ENCODE results near the gene OSBP2. TPM values are rescaled to one million over a fixed set of nuclear protein-coding genes. Genes with fewer than 3 reads are reported as not detected.
A peak's percentile ranks its signal among the peaks of the same experiment; 100 is the strongest.

OSBP2 gene
- total and polyA plus RNA-seq, 2 of the 13 experiments (the other 11 are each of a cell fraction or from before 2014, with no cell fraction given), result 5.0 to 7.7 TPM

DNA sequence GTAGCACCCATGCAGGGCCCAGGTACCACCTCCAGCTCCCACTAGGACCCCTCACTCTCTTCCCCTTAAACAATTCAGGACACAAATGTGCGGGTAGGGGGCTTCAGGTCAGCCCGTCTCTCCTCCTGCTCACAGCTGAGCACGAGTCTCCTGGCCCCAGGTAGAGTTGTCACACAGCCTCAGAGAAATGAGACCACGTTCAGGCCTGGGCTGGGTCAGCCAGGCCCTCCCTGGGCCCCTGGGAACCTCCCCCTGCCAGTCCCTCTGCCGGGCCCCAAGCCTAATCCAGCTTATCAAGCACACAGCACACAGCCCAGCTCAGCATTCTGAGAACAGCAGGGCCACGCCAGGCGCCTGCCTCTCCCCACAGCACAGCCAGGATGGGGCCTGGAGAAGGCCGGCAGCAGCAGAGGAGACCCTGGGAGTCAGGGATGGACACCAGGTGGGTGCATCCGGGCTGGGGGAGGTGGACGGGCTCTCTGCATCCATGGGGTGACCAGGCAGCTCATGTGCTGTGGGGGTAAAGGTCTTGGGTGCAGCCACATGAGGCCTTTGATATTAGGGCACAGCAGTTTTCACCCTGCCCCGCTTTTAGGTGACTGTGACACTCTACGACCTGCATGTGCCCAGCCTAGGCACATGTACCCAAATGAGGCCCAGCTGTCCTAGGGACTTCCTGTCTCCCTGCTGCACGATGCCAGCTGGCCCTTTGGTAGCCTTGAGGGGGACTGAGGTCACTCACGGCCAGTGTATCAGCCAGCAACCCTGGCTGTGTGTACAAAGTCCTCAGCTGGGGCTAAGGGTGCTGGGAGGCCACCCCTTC lies 186.9 kb downstream of the OSBP2 start (continued):
- TF ChIP-seq BRCA1 (CRISPR knock-in tag; IDR thresholded peaks at IDR 0.05), result no peak
- TF ChIP-seq PHF20 (CRISPR knock-in tag; IDR thresholded peaks at IDR 0.05), result no peak
- peak; percentile 64 for TF ChIP-seq GABPB1 (CRISPR knock-in tag; IDR thresholded peaks at IDR 0.05)
- no peak for TF ChIP-seq ZNF746 (CRISPR knock-in tag; IDR thresholded peaks at IDR 0.05)
- no peak for TF ChIP-seq WIZ (CRISPR knock-in tag; IDR thresholded peaks at IDR 0.05)
- no peak for TF ChIP-seq TP53 (CRISPR knock-in tag; conservative IDR thresholded peaks at IDR 0.05)
- no peak for TF ChIP-seq HMG20B (CRISPR knock-in tag; conservative IDR thresholded peaks at IDR 0.05)
- TF ChIP-seq, protein P1, sequence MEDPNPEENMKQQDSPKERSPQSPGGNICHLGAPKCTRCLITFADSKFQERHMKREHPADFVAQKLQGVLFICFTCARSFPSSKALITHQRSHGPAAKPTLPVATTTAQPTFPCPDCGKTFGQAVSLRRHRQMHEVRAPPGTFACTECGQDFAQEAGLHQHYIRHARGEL (CRISPR knock-in tag; IDR thresholded peaks at IDR 0.05), result no peak
- TF ChIP-seq GATAD1 (CRISPR knock-in tag; IDR thresholded peaks at IDR 0.05), result 0 out of 2 replicates have a peak, but pooled peaks have one; percentile 13
- TF ChIP-seq MAF1 (CRISPR knock-in tag; IDR thresholded peaks at IDR 0.05; ENCODE audit: borderline replicate concordance), result no peak
- TF ChIP-seq, protein P2, sequence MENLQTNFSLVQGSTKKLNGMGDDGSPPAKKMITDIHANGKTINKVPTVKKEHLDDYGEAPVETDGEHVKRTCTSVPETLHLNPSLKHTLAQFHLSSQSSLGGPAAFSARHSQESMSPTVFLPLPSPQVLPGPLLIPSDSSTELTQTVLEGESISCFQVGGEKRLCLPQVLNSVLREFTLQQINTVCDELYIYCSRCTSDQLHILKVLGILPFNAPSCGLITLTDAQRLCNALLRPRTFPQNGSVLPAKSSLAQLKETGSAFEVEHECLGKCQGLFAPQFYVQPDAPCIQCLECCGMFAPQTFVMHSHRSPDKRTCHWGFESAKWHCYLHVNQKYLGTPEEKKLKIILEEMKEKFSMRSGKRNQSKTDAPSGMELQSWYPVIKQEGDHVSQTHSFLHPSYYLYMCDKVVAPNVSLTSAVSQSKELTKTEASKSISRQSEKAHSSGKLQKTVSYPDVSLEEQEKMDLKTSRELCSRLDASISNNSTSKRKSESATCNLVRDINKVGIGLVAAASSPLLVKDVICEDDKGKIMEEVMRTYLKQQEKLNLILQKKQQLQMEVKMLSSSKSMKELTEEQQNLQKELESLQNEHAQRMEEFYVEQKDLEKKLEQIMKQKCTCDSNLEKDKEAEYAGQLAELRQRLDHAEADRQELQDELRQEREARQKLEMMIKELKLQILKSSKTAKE (CRISPR knock-in tag; IDR thresholded peaks at IDR 0.05; ENCODE audit: borderline replicate concordance), result no peak
- TF ChIP-seq, protein P3, sequence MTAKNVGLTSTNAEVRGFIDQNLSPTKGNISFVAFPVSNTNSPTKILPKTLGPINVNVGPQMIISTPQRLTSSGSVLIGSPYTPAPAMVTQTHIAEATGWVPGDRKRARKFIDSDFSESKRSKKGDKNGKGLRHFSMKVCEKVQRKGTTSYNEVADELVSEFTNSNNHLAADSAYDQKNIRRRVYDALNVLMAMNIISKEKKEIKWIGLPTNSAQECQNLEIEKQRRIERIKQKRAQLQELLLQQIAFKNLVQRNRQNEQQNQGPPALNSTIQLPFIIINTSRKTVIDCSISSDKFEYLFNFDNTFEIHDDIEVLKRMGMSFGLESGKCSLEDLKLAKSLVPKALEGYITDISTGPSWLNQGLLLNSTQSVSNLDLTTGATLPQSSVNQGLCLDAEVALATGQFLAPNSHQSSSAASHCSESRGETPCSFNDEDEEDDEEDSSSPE (CRISPR knock-in tag; IDR thresholded peaks at IDR 0.05), result 0 out of 2 replicates have a peak, but pooled peaks have one; percentile 14
- no peak for TF ChIP-seq ZNF670 (CRISPR knock-in tag; IDR thresholded peaks at IDR 0.05; ENCODE audit: borderline replicate concordance)
- no peak; the same call in 1 of the 2 replicates for TF ChIP-seq SMAD1 (CRISPR knock-in tag; IDR thresholded peaks at IDR 0.05; ENCODE audit: borderline replicate concordance, low read depth)
- TF ChIP-seq, protein P4, sequence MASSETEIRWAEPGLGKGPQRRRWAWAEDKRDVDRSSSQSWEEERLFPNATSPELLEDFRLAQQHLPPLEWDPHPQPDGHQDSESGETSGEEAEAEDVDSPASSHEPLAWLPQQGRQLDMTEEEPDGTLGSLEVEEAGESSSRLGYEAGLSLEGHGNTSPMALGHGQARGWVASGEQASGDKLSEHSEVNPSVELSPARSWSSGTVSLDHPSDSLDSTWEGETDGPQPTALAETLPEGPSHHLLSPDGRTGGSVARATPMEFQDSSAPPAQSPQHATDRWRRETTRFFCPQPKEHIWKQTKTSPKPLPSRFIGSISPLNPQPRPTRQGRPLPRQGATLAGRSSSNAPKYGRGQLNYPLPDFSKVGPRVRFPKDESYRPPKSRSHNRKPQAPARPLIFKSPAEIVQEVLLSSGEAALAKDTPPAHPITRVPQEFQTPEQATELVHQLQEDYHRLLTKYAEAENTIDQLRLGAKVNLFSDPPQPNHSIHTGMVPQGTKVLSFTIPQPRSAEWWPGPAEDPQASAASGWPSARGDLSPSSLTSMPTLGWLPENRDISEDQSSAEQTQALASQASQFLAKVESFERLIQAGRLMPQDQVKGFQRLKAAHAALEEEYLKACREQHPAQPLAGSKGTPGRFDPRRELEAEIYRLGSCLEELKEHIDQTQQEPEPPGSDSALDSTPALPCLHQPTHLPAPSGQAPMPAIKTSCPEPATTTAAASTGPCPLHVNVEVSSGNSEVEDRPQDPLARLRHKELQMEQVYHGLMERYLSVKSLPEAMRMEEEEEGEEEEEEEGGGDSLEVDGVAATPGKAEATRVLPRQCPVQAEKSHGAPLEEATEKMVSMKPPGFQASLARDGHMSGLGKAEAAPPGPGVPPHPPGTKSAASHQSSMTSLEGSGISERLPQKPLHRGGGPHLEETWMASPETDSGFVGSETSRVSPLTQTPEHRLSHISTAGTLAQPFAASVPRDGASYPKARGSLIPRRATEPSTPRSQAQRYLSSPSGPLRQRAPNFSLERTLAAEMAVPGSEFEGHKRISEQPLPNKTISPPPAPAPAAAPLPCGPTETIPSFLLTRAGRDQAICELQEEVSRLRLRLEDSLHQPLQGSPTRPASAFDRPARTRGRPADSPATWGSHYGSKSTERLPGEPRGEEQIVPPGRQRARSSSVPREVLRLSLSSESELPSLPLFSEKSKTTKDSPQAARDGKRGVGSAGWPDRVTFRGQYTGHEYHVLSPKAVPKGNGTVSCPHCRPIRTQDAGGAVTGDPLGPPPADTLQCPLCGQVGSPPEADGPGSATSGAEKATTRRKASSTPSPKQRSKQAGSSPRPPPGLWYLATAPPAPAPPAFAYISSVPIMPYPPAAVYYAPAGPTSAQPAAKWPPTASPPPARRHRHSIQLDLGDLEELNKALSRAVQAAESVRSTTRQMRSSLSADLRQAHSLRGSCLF (CRISPR knock-in tag; IDR thresholded peaks at IDR 0.05; ENCODE audit: borderline replicate concordance), result no peak
- TF ChIP-seq, protein P5, sequence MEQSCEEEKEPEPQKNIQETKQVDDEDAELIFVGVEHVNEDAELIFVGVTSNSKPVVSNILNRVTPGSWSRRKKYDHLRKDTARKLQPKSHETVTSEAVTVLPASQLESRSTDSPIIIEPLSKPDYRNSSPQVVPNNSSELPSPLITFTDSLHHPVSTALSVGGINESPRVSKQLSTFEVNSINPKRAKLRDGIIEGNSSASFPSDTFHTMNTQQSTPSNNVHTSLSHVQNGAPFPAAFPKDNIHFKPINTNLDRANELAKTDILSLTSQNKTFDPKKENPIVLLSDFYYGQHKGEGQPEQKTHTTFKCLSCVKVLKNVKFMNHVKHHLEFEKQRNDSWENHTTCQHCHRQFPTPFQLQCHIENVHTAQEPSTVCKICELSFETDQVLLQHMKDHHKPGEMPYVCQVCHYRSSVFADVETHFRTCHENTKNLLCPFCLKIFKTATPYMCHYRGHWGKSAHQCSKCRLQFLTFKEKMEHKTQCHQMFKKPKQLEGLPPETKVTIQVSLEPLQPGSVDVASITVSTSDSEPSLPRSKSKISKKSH (CRISPR knock-in tag; IDR thresholded peaks at IDR 0.05; ENCODE audit: borderline replicate concordance), result no peak
- TF ChIP-seq, protein P6, sequence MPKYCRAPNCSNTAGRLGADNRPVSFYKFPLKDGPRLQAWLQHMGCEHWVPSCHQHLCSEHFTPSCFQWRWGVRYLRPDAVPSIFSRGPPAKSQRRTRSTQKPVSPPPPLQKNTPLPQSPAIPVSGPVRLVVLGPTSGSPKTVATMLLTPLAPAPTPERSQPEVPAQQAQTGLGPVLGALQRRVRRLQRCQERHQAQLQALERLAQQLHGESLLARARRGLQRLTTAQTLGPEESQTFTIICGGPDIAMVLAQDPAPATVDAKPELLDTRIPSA (CRISPR knock-in tag; IDR thresholded peaks at IDR 0.05; ENCODE audit: borderline replicate concordance), result no peak
